ENCODE measurements around the gene OR7A17. TPM values are rescaled to one million over a fixed set of nuclear protein-coding genes. Genes with fewer than 3 reads are reported as not detected.

OR7A17 gene
- total and polyA plus RNA-seq, 2 of the 8 experiments (the other 6 are each of a cell fraction or from before 2014, with no cell fraction given) = not detected

DNA sequence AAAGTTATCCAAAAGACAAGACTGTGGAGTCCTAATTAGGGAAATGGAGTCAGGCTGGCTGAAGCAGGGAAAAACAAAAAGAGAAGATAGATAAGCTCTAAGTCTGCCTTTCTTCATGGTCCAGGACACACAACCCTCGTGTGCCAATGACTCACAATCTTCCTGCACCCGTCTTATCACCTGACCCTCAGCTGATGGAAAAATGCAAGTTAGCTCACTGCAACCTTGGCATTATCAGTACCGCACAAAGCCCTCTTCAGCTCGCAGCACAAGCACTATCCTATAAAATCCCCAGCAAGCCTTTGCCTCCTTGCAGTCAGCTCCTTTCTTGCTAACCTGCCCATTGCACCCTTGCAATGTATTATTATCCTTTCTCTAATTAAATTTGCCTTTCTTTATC lies 55.2 kb downstream of the OR7A17 start:
- no peak overlapping the region for H3K4me2 ChIP-seq (ENCODE audit: insufficient read depth in 1 of 2, low read depth in 2 of 2, low read length in 2 of 2)
- no peak overlapping the region for H3K14ac ChIP-seq (ENCODE audit: insufficient read length)
- H2BK12ac ChIP-seq (ENCODE audit: low read depth, low read length) = no peak overlapping the region
- H3K23ac ChIP-seq (ENCODE audit: insufficient read length) = no peak overlapping the region
- H3K56ac ChIP-seq (replicated peaks; ENCODE audit: insufficient read length, low read depth, low read length) = no peak overlapping the region
- H2BK5ac ChIP-seq (ENCODE audit: low read depth, low read length) = no peak overlapping the region
- H3K36me3 ChIP-seq (ENCODE audit: control insufficient read depth in 2 of 4, insufficient read depth in 4 of 4, low read length in 3 of 4) = no peaks in the 10 kb centered on the region
- H3K23me2 ChIP-seq (ENCODE audit: low read depth, low read length) = no peaks in the 10 kb centered on the region
- no peak overlapping the region for H2AK5ac ChIP-seq (ENCODE audit: low read depth, low read length)
- ChIA-PET POLR2A (ENCODE audit: partially characterized antibody) (no interaction called here), CTCF (ENCODE audit: partially characterized antibody) (no interaction called here)
- H2AFZ ChIP-seq (ENCODE audit: low read length) = no peak overlapping the region
- H4K91ac ChIP-seq (replicated peaks; ENCODE audit: insufficient read length, low read length) = no peak overlapping the region
- H3K9ac ChIP-seq (replicated peaks in 1 of 4; ENCODE audit: extremely low read depth in 1 of 4, low read depth in 3 of 4, low read length in 3 of 4) = no peak overlapping the region
- no peak overlapping the region for H4K8ac ChIP-seq (ENCODE audit: extremely low read depth, insufficient read depth, low read length)
- WGBS, 2 experiments (ENCODE audit: extremely low coverage in 1 of 2, insufficient coverage in 1 of 2, insufficient read length in 1 of 2, insufficient replicate concordance in 2 of 2, low coverage in 1 of 2, low lambda C conversion rate in 2 of 2, missing lambda C conversion rate in 1 of 2) = 82% methylated on average over 4 of the region's 4 CpGs; no CpG with 5 or more reads in 1 of the 2 experiments
- H3K79me1 ChIP-seq (ENCODE audit: low read depth, low read length) = no peaks in the 10 kb centered on the region
- no peaks in the 10 kb centered on the region for H3K27me3 ChIP-seq (replicated peaks in 1 of 4; ENCODE audit: control insufficient read depth in 3 of 4, extremely low read depth in 1 of 4, insufficient read depth in 3 of 4, low read length in 3 of 4)
- H3K4ac ChIP-seq (replicated peaks; ENCODE audit: insufficient read length, low read depth, low read length) = no peak overlapping the region
- no peaks in the 10 kb centered on the region for H3K79me2 ChIP-seq (ENCODE audit: control insufficient read depth in 1 of 2, insufficient read depth in 2 of 2, low read length in 2 of 2)
- H3K18ac ChIP-seq (ENCODE audit: extremely low read depth, low read length) = no peak overlapping the region
- peaks cover 57 to 69% of the 10 kb centered on the region in 2 experiments for H3K9me3 ChIP-seq (ENCODE audit: insufficient read depth in 2 of 2, low read depth in 1 of 2, low read length in 1 of 2)
- H3K27ac ChIP-seq (ENCODE audit: low read depth, low read length) = no peak overlapping the region
- H2BK15ac ChIP-seq (ENCODE audit: low read length) = no peak overlapping the region
- no peak overlapping the region for H2BK120ac ChIP-seq (replicated peaks; ENCODE audit: low read depth, low read length)
- H4K5ac ChIP-seq (ENCODE audit: insufficient read length, low read depth, low read length) = no peak overlapping the region
- no peak overlapping the region for H2BK20ac ChIP-seq (ENCODE audit: low read length)
- FAIRE-seq (no peak), DNase-seq (ENCODE audit: low read depth in 1 of 2, low spot score in 2 of 2) (no peak)
- no peak overlapping the region for H3K4me3 ChIP-seq (ENCODE audit: extremely low read depth in 1 of 4, insufficient read depth in 2 of 4, low read depth in 3 of 4, low read length in 4 of 4)
- no peaks in the 10 kb centered on the region for H4K20me1 ChIP-seq (replicated peaks in 1 of 2; ENCODE audit: control insufficient read depth in 1 of 2, insufficient read depth in 2 of 2, low read length in 2 of 2)
- H3K4me1 ChIP-seq (replicated peaks in 1 of 4; ENCODE audit: control insufficient read depth in 3 of 4, insufficient read depth in 4 of 4, low read length in 3 of 4) = no peaks in the 10 kb centered on the region
- TF ChIP-seq HDAC2 (IDR thresholded peaks at IDR 0.05; ENCODE audit: borderline replicate concordance in 1 of 2, low read depth in 2 of 2, low read length in 2 of 2) (no peak), CBX5 (IDR thresholded peaks at IDR 0.05; ENCODE audit: low read depth, low read length) (no peak)
- TF ChIP-seq, protein P1, sequence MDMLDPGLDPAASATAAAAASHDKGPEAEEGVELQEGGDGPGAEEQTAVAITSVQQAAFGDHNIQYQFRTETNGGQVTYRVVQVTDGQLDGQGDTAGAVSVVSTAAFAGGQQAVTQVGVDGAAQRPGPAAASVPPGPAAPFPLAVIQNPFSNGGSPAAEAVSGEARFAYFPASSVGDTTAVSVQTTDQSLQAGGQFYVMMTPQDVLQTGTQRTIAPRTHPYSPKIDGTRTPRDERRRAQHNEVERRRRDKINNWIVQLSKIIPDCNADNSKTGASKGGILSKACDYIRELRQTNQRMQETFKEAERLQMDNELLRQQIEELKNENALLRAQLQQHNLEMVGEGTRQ (IDR thresholded peaks at IDR 0.05; ENCODE audit: low read length) = no peak
